ENCODE measurements around the gene CBX6. TPM values are rescaled to one million over a fixed set of nuclear protein-coding genes. Genes with fewer than 3 reads are reported as not detected.

Gene CBX6
- total and polyA plus RNA-seq, 2 donors from 2014 or later: 24.9 to 113 TPM

DNA sequence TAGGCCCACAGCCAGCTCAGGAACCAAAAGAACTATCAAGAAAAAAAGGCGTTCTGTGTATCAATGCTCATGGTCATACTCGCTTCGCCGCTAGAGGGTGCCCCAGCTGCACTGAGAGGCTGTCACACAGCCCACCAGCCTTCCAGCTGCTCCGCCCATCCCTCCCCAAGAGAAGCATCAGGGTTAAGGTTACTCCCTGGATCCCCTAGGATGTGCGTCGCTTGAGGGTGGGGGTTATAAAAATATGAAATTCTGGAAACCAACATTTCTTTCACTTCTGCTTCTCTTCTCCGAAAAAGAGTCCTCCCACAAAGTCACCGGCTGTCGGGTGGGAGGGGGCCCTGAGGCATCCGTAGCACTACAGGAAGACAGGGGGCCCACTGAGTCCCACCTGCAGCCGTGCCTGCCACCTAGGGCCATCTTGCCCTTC lies 1.7 kb downstream of the CBX6 start:
- H3K9me3 ChIP-seq (ENCODE audit: control insufficient read depth in 2 of 3, insufficient read depth in 1 of 3, low read length in 3 of 3): no peaks in the 10 kb centered on the region
- DNase-seq (peak; percentile 89 to 94 (median 90)), FAIRE-seq (no peak)
- no peak overlapping the region for H3K9ac ChIP-seq (ENCODE audit: low read length in 3 of 3)
- peaks cover 0 to 18% (median 9%) of the 10 kb centered on the region in 3 donors for H3K4me1 ChIP-seq (ENCODE audit: control insufficient read depth in 2 of 3, insufficient read depth in 2 of 3, low read depth in 1 of 3, low read length in 3 of 3)
- peaks cover 0 to 3% (median 3%) of the 10 kb centered on the region in 3 donors for H3K36me3 ChIP-seq (ENCODE audit: control insufficient read depth in 2 of 3, insufficient read depth in 3 of 3, low read length in 3 of 3)
- no peaks in the 10 kb centered on the region for H3K27me3 ChIP-seq (ENCODE audit: control insufficient read depth, insufficient read depth, low read length)
- H3K27ac ChIP-seq (ENCODE audit: low read depth in 2 of 2, low read length in 2 of 2): no peak overlapping the region
- TF ChIP-seq, protein P1, sequence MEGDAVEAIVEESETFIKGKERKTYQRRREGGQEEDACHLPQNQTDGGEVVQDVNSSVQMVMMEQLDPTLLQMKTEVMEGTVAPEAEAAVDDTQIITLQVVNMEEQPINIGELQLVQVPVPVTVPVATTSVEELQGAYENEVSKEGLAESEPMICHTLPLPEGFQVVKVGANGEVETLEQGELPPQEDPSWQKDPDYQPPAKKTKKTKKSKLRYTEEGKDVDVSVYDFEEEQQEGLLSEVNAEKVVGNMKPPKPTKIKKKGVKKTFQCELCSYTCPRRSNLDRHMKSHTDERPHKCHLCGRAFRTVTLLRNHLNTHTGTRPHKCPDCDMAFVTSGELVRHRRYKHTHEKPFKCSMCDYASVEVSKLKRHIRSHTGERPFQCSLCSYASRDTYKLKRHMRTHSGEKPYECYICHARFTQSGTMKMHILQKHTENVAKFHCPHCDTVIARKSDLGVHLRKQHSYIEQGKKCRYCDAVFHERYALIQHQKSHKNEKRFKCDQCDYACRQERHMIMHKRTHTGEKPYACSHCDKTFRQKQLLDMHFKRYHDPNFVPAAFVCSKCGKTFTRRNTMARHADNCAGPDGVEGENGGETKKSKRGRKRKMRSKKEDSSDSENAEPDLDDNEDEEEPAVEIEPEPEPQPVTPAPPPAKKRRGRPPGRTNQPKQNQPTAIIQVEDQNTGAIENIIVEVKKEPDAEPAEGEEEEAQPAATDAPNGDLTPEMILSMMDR (IDR thresholded peaks at IDR 0.05; ENCODE audit: borderline replicate concordance, extremely low read depth, insufficient read depth): peak; percentile 94
- intact Hi-C loops (cut with DNase I): no loop called here
- peak overlapping the region in 1 of 3 donors; percentile 68 for H3K4me3 ChIP-seq (ENCODE audit: low read length in 3 of 3)

DNA sequence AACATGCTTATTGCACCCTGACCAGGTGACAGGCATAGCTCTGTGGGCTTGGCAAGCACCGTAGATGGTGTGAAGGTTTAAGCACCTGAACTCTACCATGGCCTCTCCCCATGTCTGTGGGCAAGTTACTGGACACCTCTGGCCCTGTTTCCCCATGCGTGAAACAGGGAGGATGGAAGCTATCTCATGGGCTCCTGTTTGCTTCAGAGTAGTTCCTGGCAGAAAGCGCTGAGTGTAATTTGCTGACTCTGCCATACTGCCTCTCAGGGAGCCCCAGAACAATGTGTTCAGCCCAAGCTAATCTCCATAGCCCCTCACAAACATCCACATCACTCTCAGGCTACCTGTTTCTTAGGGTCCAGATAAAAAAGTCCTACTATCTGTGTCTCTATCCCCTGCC lies 2.4 kb downstream of the CBX6 start:
- H3K9me3 ChIP-seq (ENCODE audit: control insufficient read depth in 2 of 3, insufficient read depth in 1 of 3, low read length in 3 of 3): no peaks in the 10 kb centered on the region
- TF ChIP-seq, protein P1 (IDR thresholded peaks at IDR 0.05; ENCODE audit: borderline replicate concordance, extremely low read depth, insufficient read depth): no peak
- peaks cover 0 to 22% (median 9%) of the 10 kb centered on the region in 3 donors for H3K4me1 ChIP-seq (ENCODE audit: control insufficient read depth in 2 of 3, insufficient read depth in 2 of 3, low read depth in 1 of 3, low read length in 3 of 3)
- intact Hi-C loops (cut with DNase I): loop anchor here (10.0 kb wide), 2 partner anchors 135 to 245 kb away; no protein-coding TSS in a partner anchor
- H3K4me3 ChIP-seq (ENCODE audit: low read length in 3 of 3): no peak overlapping the region
- DNase-seq (peak in 1 of 5 donors; percentile 29), FAIRE-seq (no peak)
- H3K27ac ChIP-seq (ENCODE audit: low read depth in 2 of 2, low read length in 2 of 2): no peak overlapping the region
- no peaks in the 10 kb centered on the region for H3K27me3 ChIP-seq (ENCODE audit: control insufficient read depth, insufficient read depth, low read length)
- peak overlapping the region in 1 of 3 donors; percentile 8 for H3K9ac ChIP-seq (ENCODE audit: low read length in 3 of 3)
- peaks cover 0 to 3% (median 3%) of the 10 kb centered on the region in 3 donors for H3K36me3 ChIP-seq (ENCODE audit: control insufficient read depth in 2 of 3, insufficient read depth in 3 of 3, low read length in 3 of 3)

DNA sequence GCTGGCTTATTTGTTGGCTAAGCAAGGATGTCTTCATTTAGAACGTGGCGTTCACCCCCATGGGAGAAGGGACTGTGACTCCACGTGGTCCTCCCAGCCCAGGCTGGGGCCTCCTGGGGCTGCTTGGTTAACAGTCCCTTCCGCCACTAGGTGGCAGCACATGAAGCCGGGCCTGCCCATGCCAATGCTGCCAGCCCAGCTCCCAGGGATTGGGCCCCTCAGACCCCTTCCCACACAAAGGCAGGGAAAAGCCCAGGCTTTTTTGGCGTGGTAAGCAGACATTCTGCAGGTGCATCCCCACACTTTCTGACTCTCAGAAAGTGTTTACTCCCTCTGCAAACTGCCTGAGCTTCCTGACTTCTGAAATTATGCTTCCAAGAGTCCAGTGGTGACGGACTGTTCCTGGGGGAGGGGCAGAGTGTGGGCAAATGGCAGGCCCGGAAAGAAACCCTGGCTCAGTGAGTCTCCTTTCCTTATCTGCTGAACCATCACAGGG lies 3.1 kb downstream of the CBX6 start:
- intact Hi-C loops (cut with DNase I): loop anchor here (10.0 kb wide), 2 partner anchors 136 to 246 kb away; no protein-coding TSS in a partner anchor
- Histone ChIP-seq H3K4me1 (ENCODE audit: control insufficient read depth in 2 of 3, insufficient read depth in 2 of 3, low read depth in 1 of 3, low read length in 3 of 3) (peaks cover 0 to 27% (median 9%) of the 10 kb centered on the region in 3 donors), H3K27me3 (ENCODE audit: control insufficient read depth, insufficient read depth, low read length) (no peaks in the 10 kb centered on the region), H3K27ac (ENCODE audit: low read depth in 2 of 2, low read length in 2 of 2) (no peak overlapping the region), H3K36me3 (ENCODE audit: control insufficient read depth in 2 of 3, insufficient read depth in 3 of 3, low read length in 3 of 3) (peaks cover 0 to 3% (median 3%) of the 10 kb centered on the region in 3 donors), H3K9me3 (ENCODE audit: control insufficient read depth in 2 of 3, insufficient read depth in 1 of 3, low read length in 3 of 3) (no peaks in the 10 kb centered on the region), H3K9ac (ENCODE audit: low read length in 3 of 3) (no peak overlapping the region), H3K4me3 (ENCODE audit: low read length in 3 of 3) (no peak overlapping the region)
- no peak for FAIRE-seq
- TF ChIP-seq, protein P1 (IDR thresholded peaks at IDR 0.05; ENCODE audit: borderline replicate concordance, extremely low read depth, insufficient read depth): peak; percentile 84
- peak; percentile 77 to 92 (median 83) for DNase-seq

Measured in kidney (tissue), 14 donors.